Measurements from ENCODE around the gene CTNNA3.

CTNNA3 gene

GRCh38 chr10:67696029-67696428 is at the start of gene CTNNA3:
TSS of gene CTNNA3 (minus strand) at chr10:67696195.
- ATAC-seq (ENCODE audit: low read depth) (no peak), DNase-seq (ENCODE audit: low spot score) (no peak)
- no peaks in the 10 kb centered on the region for H3K4me1 ChIP-seq (ENCODE audit: insufficient read depth, poor library complexity, severe bottlenecking)
- H3K4me3 ChIP-seq (ENCODE audit: severe bottlenecking): no peak within 1 kb of the TSS
- H3K36me3 ChIP-seq (ENCODE audit: low read depth): no peaks in the 10 kb centered on the region
- no peak within 1 kb of the TSS for H3K27ac ChIP-seq (ENCODE audit: poor library complexity, severe bottlenecking)
- TF ChIP-seq CTCF (IDR thresholded peaks at IDR 0.05; ENCODE audit: poor library complexity, severe bottlenecking): no peak
- peaks cover 31% of the 10 kb centered on the region for H3K27me3 ChIP-seq (ENCODE audit: insufficient read depth, poor library complexity, severe bottlenecking)
- no peaks in the 10 kb centered on the region for H3K9me3 ChIP-seq (ENCODE audit: severe bottlenecking)

- DNase-seq (ENCODE audit: low spot score) (no peak), ATAC-seq (ENCODE audit: low read depth) (no peak)
- no peaks in the 10 kb centered on the region for H3K9me3 ChIP-seq (ENCODE audit: severe bottlenecking)
- H3K36me3 ChIP-seq (ENCODE audit: low read depth): no peaks in the 10 kb centered on the region
- peaks cover 16% of the 10 kb centered on the region for H3K27me3 ChIP-seq (ENCODE audit: insufficient read depth, poor library complexity, severe bottlenecking)
- H3K4me1 ChIP-seq (ENCODE audit: insufficient read depth, poor library complexity, severe bottlenecking): no peaks in the 10 kb centered on the region
- no peak overlapping the region for H3K4me3 ChIP-seq (ENCODE audit: severe bottlenecking)
- no peak overlapping the region for H3K27ac ChIP-seq (ENCODE audit: poor library complexity, severe bottlenecking)
- no peak for TF ChIP-seq CTCF (IDR thresholded peaks at IDR 0.05; ENCODE audit: poor library complexity, severe bottlenecking)
These were observed 39.4 kb upstream of the CTNNA3 start for GRCh38 chr10:67735430-67735829.

GRCh38 chr10:67733511-67733910 is 37.5 kb upstream of the CTNNA3 start:
- ATAC-seq (ENCODE audit: low read depth) (no peak), DNase-seq (ENCODE audit: low spot score) (no peak)
- Histone ChIP-seq H3K4me3 (ENCODE audit: severe bottlenecking) (no peak overlapping the region), H3K27ac (ENCODE audit: poor library complexity, severe bottlenecking) (no peak overlapping the region), H3K36me3 (ENCODE audit: low read depth) (no peaks in the 10 kb centered on the region), H3K27me3 (ENCODE audit: insufficient read depth, poor library complexity, severe bottlenecking) (peaks cover 16% of the 10 kb centered on the region), H3K9me3 (ENCODE audit: severe bottlenecking) (no peaks in the 10 kb centered on the region), H3K4me1 (ENCODE audit: insufficient read depth, poor library complexity, severe bottlenecking) (no peaks in the 10 kb centered on the region)
- no peak for TF ChIP-seq CTCF (IDR thresholded peaks at IDR 0.05; ENCODE audit: poor library complexity, severe bottlenecking)

GRCh38 chr10:67725567-67725966 is 29.6 kb upstream of the CTNNA3 start:
- Histone ChIP-seq H3K36me3 (ENCODE audit: low read depth) (no peaks in the 10 kb centered on the region), H3K27me3 (ENCODE audit: insufficient read depth, poor library complexity, severe bottlenecking) (peaks cover 3% of the 10 kb centered on the region), H3K27ac (ENCODE audit: poor library complexity, severe bottlenecking) (no peak overlapping the region), H3K4me1 (ENCODE audit: insufficient read depth, poor library complexity, severe bottlenecking) (no peaks in the 10 kb centered on the region), H3K4me3 (ENCODE audit: severe bottlenecking) (no peak overlapping the region), H3K9me3 (ENCODE audit: severe bottlenecking) (no peaks in the 10 kb centered on the region)
- no peak for TF ChIP-seq CTCF (IDR thresholded peaks at IDR 0.05; ENCODE audit: poor library complexity, severe bottlenecking)
- no peak for ATAC-seq (ENCODE audit: low read depth)
- no peak for DNase-seq (ENCODE audit: low spot score)

- no peak for TF ChIP-seq CTCF (IDR thresholded peaks at IDR 0.05; ENCODE audit: poor library complexity, severe bottlenecking)
- no peaks in the 10 kb centered on the region for H3K36me3 ChIP-seq (ENCODE audit: low read depth)
- no peak overlapping the region for H3K4me3 ChIP-seq (ENCODE audit: severe bottlenecking)
- no peaks in the 10 kb centered on the region for H3K4me1 ChIP-seq (ENCODE audit: insufficient read depth, poor library complexity, severe bottlenecking)
- H3K9me3 ChIP-seq (ENCODE audit: severe bottlenecking): no peaks in the 10 kb centered on the region
- DNase-seq (ENCODE audit: low spot score): no peak
- ATAC-seq (ENCODE audit: low read depth): no peak
- H3K27ac ChIP-seq (ENCODE audit: poor library complexity, severe bottlenecking): no peak overlapping the region
- peaks cover 7% of the 10 kb centered on the region for H3K27me3 ChIP-seq (ENCODE audit: insufficient read depth, poor library complexity, severe bottlenecking)
These were observed 27.6 kb upstream of the CTNNA3 start for GRCh38 chr10:67723601-67724000.
